GM12878 (cell line): ENCODE data around the gene TXLNG. TPM values are rescaled to one million over a fixed set of nuclear protein-coding genes. Genes with fewer than 3 reads are reported as not detected.
"Not testable (repeated sequence)": the region's sequence is repeated elsewhere in the genome, so short reads cannot be mapped to it uniquely, and the experiment has no call there.

Experiments used
- ATAC-seq: fragments of 200-7000 bp; cut with Tn5 transposase; 3 replicates; pipeline ENCODE4 v1.9.1; 2020; ENCODE audit warnings: mild to moderate bottlenecking, moderate library complexity
- BruUV-seq: library from RNA; stranded (reverse); fragments of 400-500 nt; replicated peaks from 2 replicates; lab custom pipeline; 2021; lab: Mats Ljungman, UMichigan
- CTCF ChIA-PET: fragments of 300-600 bp; sonication (Branson Sonifier 250); formaldehyde crosslinking; extraction: SDS; loops from one replicate; lab custom pipeline; 2021; ENCODE audit warnings: inconsistent platforms; lab: Yijun Ruan, JAX
- POLR2A ChIA-PET: fragments of 350-600 bp; formaldehyde crosslinking; extraction: SDS; loops from one replicate; lab custom pipeline; 2021; ENCODE audit warnings: inconsistent platforms; lab: Charles Lee
- RAD21 ChIA-PET: fragments of 300-600 bp; sonication (Branson Sonifier 250); formaldehyde crosslinking; loops from one replicate; lab custom pipeline; 2023; ENCODE audit warnings: antibody characterized with exemption; ENCODE audit not compliant: unreplicated experiment; lab: Charles Lee
- SMC1A ChIA-PET: fragments of 300-600 bp; sonication (Branson Sonifier 250); formaldehyde crosslinking; loops from one replicate; lab custom pipeline; 2023; ENCODE audit not compliant: unreplicated experiment, uncharacterized antibody; lab: Charles Lee
- DNase-seq: peaks from one replicate; pipeline ENCODE4 v3.0.0-alpha.2; 2011; ENCODE audit warnings: low read depth, low spot score
- FAIRE-seq: peaks from 3 replicates; lab custom pipeline; 2011; peaks lifted over from hg19 to GRCh38; lab: Jason Lieb, UNC
- H2AFZ ChIP-seq: 2 replicates; pipeline ENCODE4 v1.6.0; 2011; ENCODE audit warnings: low read depth, low read length, control low read depth; ENCODE audit not compliant: control insufficient read depth
- H3K27ac ChIP-seq: 2 replicates; pipeline ENCODE4 v1.5.1; 2011; ENCODE audit warnings: control low read depth; ENCODE audit not compliant: control insufficient read depth, insufficient read depth
- H3K27me3 ChIP-seq, 2 experiments: replicated peaks in 1 of 2; 2 replicates each; pipeline versions ENCODE4 v1.6.0 to v1.6.1; 2011; ENCODE audit warnings: low read length in 1 of 2; ENCODE audit not compliant: control insufficient read depth in 2 of 2, insufficient read depth in 2 of 2
- H3K36me3 ChIP-seq, 2 experiments: 2 replicates each; pipeline ENCODE4 v1.5.1; 2011; ENCODE audit warnings: low read length in 1 of 2; ENCODE audit not compliant: control insufficient read depth in 2 of 2, insufficient read depth in 2 of 2
- H3K4me1 ChIP-seq: 2 replicates; pipeline ENCODE4 v1.6.1; 2011; ENCODE audit warnings: mild to moderate bottlenecking, low read length, moderate library complexity, mixed read lengths; ENCODE audit not compliant: control insufficient read depth, insufficient read depth
- H3K4me2 ChIP-seq: 2 replicates; pipeline ENCODE4 v1.6.0; 2011; ENCODE audit warnings: control low read depth; ENCODE audit not compliant: control insufficient read depth, insufficient read depth
- H3K4me3 ChIP-seq: fragments of 200-600 bp; sonication (generic); 2 replicates; pipeline ENCODE4 v1.5.1; 2016
- H3K79me2 ChIP-seq: 2 replicates; pipeline ENCODE4 v1.6.0; 2011; ENCODE audit warnings: low read length; ENCODE audit not compliant: control insufficient read depth, insufficient read depth
- H3K9ac ChIP-seq: 2 replicates; pipeline ENCODE4 v1.8.0; 2011; ENCODE audit warnings: low read length, control low read depth, mixed read lengths; ENCODE audit not compliant: control insufficient read depth, insufficient read depth
- H3K9me3 ChIP-seq: replicated peaks from 3 replicates; pipeline ENCODE4 v1.5.1; 2011; ENCODE audit warnings: mild to moderate bottlenecking, low read length; ENCODE audit not compliant: control insufficient read depth, insufficient read depth
- H4K20me1 ChIP-seq: 2 replicates; pipeline ENCODE4 v1.6.0; 2011; ENCODE audit not compliant: control insufficient read depth, insufficient read depth
- ASH2L ChIP-seq: fragments of 300-600, 200-600 bp; sonication (generic); IDR thresholded peaks from 2 replicates; pipeline ENCODE4 v1.6.1; 2017; ENCODE audit warnings: low read depth, mild to moderate bottlenecking, borderline replicate concordance
- ATF7 ChIP-seq: fragments of 450-650 bp; IDR thresholded peaks from 2 replicates; pipeline ENCODE4 v1.6.1; 2016; ENCODE audit warnings: low read depth, mild to moderate bottlenecking
- E4F1 ChIP-seq: fragments of 450-650 bp; IDR thresholded peaks from 2 replicates; pipeline ENCODE4 v1.6.1; 2018; ENCODE audit warnings: borderline replicate concordance, mild to moderate bottlenecking; ENCODE audit not compliant: partially characterized antibody
- EZH2 ChIP-seq: IDR thresholded peaks from 2 replicates; pipeline ENCODE4 v1.6.1; 2012; ENCODE audit warnings: low read depth, mild to moderate bottlenecking, control low read depth, inconsistent platforms, low read length, borderline replicate concordance; ENCODE audit not compliant: control insufficient read depth
- HDGF ChIP-seq: fragments of 450-650 bp; IDR thresholded peaks from 2 replicates; pipeline ENCODE4 v1.6.1; 2016; ENCODE audit warnings: antibody characterized with exemption
- JUNB ChIP-seq: IDR thresholded peaks from 2 replicates; pipeline ENCODE4 v1.6.1; 2016; ENCODE audit warnings: antibody characterized with exemption, mild to moderate bottlenecking
- MTA2 ChIP-seq: fragments of 450-650 bp; IDR thresholded peaks from 2 replicates; pipeline ENCODE4 v1.6.1; 2016; ENCODE audit warnings: low read depth, mild to moderate bottlenecking, moderate library complexity
- POU2F2 ChIP-seq: IDR thresholded peaks from 3 replicates; pipeline ENCODE4 v1.6.1; 2011; ENCODE audit warnings: low read depth, mild to moderate bottlenecking, low read length, borderline replicate concordance
- RUNX3 ChIP-seq: IDR thresholded peaks from 2 replicates; pipeline ENCODE4 v1.6.1; 2012; ENCODE audit warnings: low read length, inconsistent platforms
- SUZ12 ChIP-seq: fragments of 200-600 bp; sonication (generic); IDR thresholded peaks from one replicate; pipeline ENCODE4 v1.6.1; 2018; ENCODE audit warnings: antibody characterized with exemption, mild to moderate bottlenecking; ENCODE audit not compliant: unreplicated experiment
- WGBS: methylation state at CpG from one replicate; pipeline ENCODE4 v1.1.6; 2016; ENCODE audit warnings: low lambda C conversion rate; ENCODE audit not compliant: insufficient replicate concordance, insufficient coverage; ENCODE audit errors: missing lambda C conversion rate; 5-methylcytosine and 5-hydroxymethylcytosine counted together
- in situ Hi-C: fragments of 300-500 bp; cut with MboI; formaldehyde crosslinking; loops from 9 replicates; pipeline ENCODE4 v1.14.3; 2018; ENCODE audit warnings: mixed read lengths
- intact Hi-C: fragments of 100-400 bp; cut with micrococcal nuclease; formaldehyde crosslinking; loops from one replicate; pipeline ENCODE4 v1.14.2; 2022; ENCODE audit not compliant: unreplicated experiment
- polyA plus RNA-seq, 11 experiments: library from polyadenylated mRNA; depleted of rRNA in 4 of 11; unstranded in 6 of 11; stranded (reverse) in 5 of 11; fragments of >200 nt; fragmentation: Nextera tagmentation in 4 of 11; fragmentation: Illumina TruSeq in 1 of 11; extraction: Ambion mirVana in 4 of 11; extraction: Trizol in 1 of 11; gene quantifications; 1 replicate in 1 of 11; 2 replicates in 10 of 11; pipeline versions ENCODE4 v1.2.1 to v1.2.3, GENCODE V29; 2011 to 2016; ENCODE audit warnings: inconsistent platforms in 2 of 11, missing spikeins in 2 of 11, low read depth in 1 of 11
- total RNA-seq, 4 experiments: library from RNA; depleted of rRNA in 3 of 4; stranded (reverse); fragments of >200 nt in 3 of 4; fragmentation: Illumina TruSeq in 1 of 4; extraction: Trizol in 1 of 4; gene quantifications; 2 replicates each; pipeline versions ENCODE4 v1.2.1 to v1.2.3, GENCODE V29; 2013 to 2021
- TF ChIP-seq, protein P1 (sequence below): IDR thresholded peaks from 2 replicates; pipeline ENCODE4 v1.6.1; 2012; ENCODE audit warnings: low read length, inconsistent platforms

TXLNG gene
- total and polyA plus RNA-seq, 10 of the 15 experiments (the other 5 are each of a cell fraction or from before 2014, with no cell fraction given), result 9.9 to 40.7 (median 19.5) TPM

DNA sequence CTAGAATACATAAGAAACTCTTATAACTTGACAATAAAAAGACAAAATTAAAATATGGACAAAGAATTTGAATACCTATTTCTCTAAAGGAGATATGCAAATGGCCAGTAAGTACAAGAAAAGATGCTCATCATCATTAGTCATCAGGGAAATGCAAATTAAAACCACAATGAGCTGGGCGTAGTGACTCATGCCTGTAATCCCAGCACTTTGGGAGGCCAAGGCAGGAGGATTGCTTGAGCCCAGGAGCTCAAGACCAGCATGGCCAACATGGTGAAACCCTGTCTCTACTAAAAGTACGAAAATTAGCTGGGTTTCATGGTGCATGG lies 69.8 kb downstream of the TXLNG start:
- H3K4me2 ChIP-seq, FAIRE-seq, H3K4me3 ChIP-seq, intact Hi-C loops, H3K27me3 ChIP-seq, H4K20me1 ChIP-seq, H3K4me1 ChIP-seq, H3K27ac ChIP-seq, H2AFZ ChIP-seq, BruUV-seq, H3K9ac ChIP-seq, H3K79me2 ChIP-seq, in situ Hi-C loops, H3K36me3 ChIP-seq, DNase-seq, H3K9me3 ChIP-seq: not testable (repeated sequence)
- RAD21 ChIA-PET, result interaction anchor here (1.2 kb wide), 1 partner anchor 27 kb away, joined by 4 read pairs; no protein-coding TSS in a partner anchor
- SMC1A ChIA-PET, result interaction anchor here (1.0 to 2.2 kb wide), 6 partner anchors 8 to 190 kb away, joined by 3 to 8 read pairs (median 4); no protein-coding TSS in a partner anchor
- CTCF ChIA-PET, result interaction anchor here (0.7 to 1.5 kb wide), 4 partner anchors 26 to 190 kb away, joined by 3 to 4 read pairs (median 4); no protein-coding TSS in a partner anchor
- TF ChIP-seq JUNB, result peak; percentile 47
- TF ChIP-seq RUNX3, result peak; percentile 52; the same call in 1 of the 2 replicates
- TF ChIP-seq ATF7, result 0 out of 2 replicates have a peak, but pooled peaks have one; percentile 26
- peak; percentile 36; the same call in 1 of the 3 replicates for TF ChIP-seq POU2F2
- POLR2A ChIA-PET, result interaction anchor here (0.6 to 1.5 kb wide), 3 partner anchors 11 to 48 kb away, joined by 4 to 6 read pairs (median 4); no protein-coding TSS in a partner anchor
- ATAC-seq, result peak; percentile 61
- 19% methylated on average over 2 of the region's 2 CpGs for WGBS

GRCh38 chrX:16856744-16857143 lies 70.5 kb downstream of the TXLNG start:
- CTCF ChIA-PET, result interaction anchor here (0.7 to 1.2 kb wide), 4 partner anchors 19 to 31 kb away, joined by 3 to 4 read pairs (median 4); no protein-coding TSS in a partner anchor
- Histone ChIP-seq H2AFZ (no peak overlapping the region), H3K36me3 (peaks cover 4 to 8% of the 10 kb centered on the region in 2 experiments), H3K79me2 (peaks cover 2% of the 10 kb centered on the region), H4K20me1 (peaks cover 3% of the 10 kb centered on the region; the same call in 1 of the 2 replicates), H3K9me3 (no peaks in the 10 kb centered on the region; the same call in 1 of the 3 replicates), H3K4me3 (no peak overlapping the region), H3K4me1 (no peaks in the 10 kb centered on the region), H3K27me3 (no peaks in the 10 kb centered on the region), H3K9ac (no peak overlapping the region), H3K27ac (no peak overlapping the region), H3K4me2 (no peak overlapping the region)
- no TSS peak for BruUV-seq
- FAIRE-seq (no peak), DNase-seq (no peak), ATAC-seq (no peak)
- SMC1A ChIA-PET, result interaction anchor here (0.6 to 2.2 kb wide), 4 partner anchors 9 to 190 kb away, joined by 3 to 8 read pairs (median 6); no protein-coding TSS in a partner anchor
- in situ Hi-C loops (no loop called here), intact Hi-C loops (no loop called here)
- POLR2A ChIA-PET, result interaction anchor here (1.5 kb wide), 1 partner anchor 11 kb away, joined by 6 read pairs; no protein-coding TSS in a partner anchor
- RAD21 ChIA-PET, result interaction anchor here (1.2 kb wide), 1 partner anchor 26 kb away, joined by 4 read pairs; no protein-coding TSS in a partner anchor
- no peak for TF ChIP-seq EZH2
- TF ChIP-seq E4F1, result no peak
- TF ChIP-seq SUZ12, result no peak
- no peak for TF ChIP-seq MTA2
- no peak for TF ChIP-seq HDGF
- TF ChIP-seq, protein P1, sequence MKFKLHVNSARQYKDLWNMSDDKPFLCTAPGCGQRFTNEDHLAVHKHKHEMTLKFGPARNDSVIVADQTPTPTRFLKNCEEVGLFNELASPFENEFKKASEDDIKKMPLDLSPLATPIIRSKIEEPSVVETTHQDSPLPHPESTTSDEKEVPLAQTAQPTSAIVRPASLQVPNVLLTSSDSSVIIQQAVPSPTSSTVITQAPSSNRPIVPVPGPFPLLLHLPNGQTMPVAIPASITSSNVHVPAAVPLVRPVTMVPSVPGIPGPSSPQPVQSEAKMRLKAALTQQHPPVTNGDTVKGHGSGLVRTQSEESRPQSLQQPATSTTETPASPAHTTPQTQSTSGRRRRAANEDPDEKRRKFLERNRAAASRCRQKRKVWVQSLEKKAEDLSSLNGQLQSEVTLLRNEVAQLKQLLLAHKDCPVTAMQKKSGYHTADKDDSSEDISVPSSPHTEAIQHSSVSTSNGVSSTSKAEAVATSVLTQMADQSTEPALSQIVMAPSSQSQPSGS, result no peak
- TF ChIP-seq ASH2L, result no peak
